Measurements from ENCODE around the gene FNBP1. TPM values are rescaled to one million over a fixed set of nuclear protein-coding genes. Genes with fewer than 3 reads are reported as not detected.

The FNBP1 gene
- total and polyA plus RNA-seq, 8 donors: 30.4 to 51.8 (median 34.4) TPM

GRCh38 chr9:129889941-129890717 is 152.9 kb downstream of the FNBP1 start:
- intact Hi-C loops (cut with DNase I): loop anchor here in 1 of 2 donors (10.0 kb wide), 1 partner anchor 155 kb away; the partner anchor contains the start of gene FNBP1
- no peaks in the 10 kb centered on the region for H3K9me3 ChIP-seq
- TF ChIP-seq CTCF (IDR thresholded peaks at IDR 0.05): no peak
- H3K27me3 ChIP-seq: no peaks in the 10 kb centered on the region
- DNase-seq (peak in 2 of 4 donors; percentile 69 to 85), ATAC-seq (peak; percentile 1)
- peaks cover 0 to 13% of the 10 kb centered on the region in 2 donors for H3K36me3 ChIP-seq
- H3K27ac ChIP-seq: peak overlapping the region; percentile 13 to 96
- H3K4me1 ChIP-seq: peaks cover 0 to 77% of the 10 kb centered on the region in 2 donors
- peak overlapping the region in 1 of 2 donors; percentile 26 for H3K4me3 ChIP-seq

- peak overlapping the region in 1 of 2 donors; percentile 13 for H3K4me3 ChIP-seq
- no peak for ATAC-seq
- intact Hi-C loops (cut with DNase I): loop anchor here in 1 of 2 donors (10.0 kb wide), 1 partner anchor 155 kb away; the partner anchor contains the start of gene FNBP1
- H3K27me3 ChIP-seq: no peaks in the 10 kb centered on the region
- peaks cover 0 to 5% of the 10 kb centered on the region in 2 donors for H3K36me3 ChIP-seq
- no peak for TF ChIP-seq CTCF (IDR thresholded peaks at IDR 0.05)
- H3K9me3 ChIP-seq: no peaks in the 10 kb centered on the region
- DNase-seq: no peak
- peaks cover 0 to 85% of the 10 kb centered on the region in 2 donors for H3K4me1 ChIP-seq
- H3K27ac ChIP-seq: peak overlapping the region; percentile 75 to 96
Measured at GRCh38 chr9:129889122-129889940, 153.7 kb downstream of the FNBP1 start.

GRCh38 chr9:129888293-129889121 is 154.5 kb downstream of the FNBP1 start:
- ATAC-seq (no peak), DNase-seq (peak in 2 of 4 donors; percentile 73 to 92)
- H3K27me3 ChIP-seq: no peaks in the 10 kb centered on the region
- H3K4me1 ChIP-seq: peaks cover 5 to 94% of the 10 kb centered on the region in 2 donors
- TF ChIP-seq CTCF (IDR thresholded peaks at IDR 0.05): no peak
- intact Hi-C loops (cut with DNase I): loop anchor here in 1 of 2 donors (10.0 kb wide), 1 partner anchor 156 kb away; the partner anchor contains the start of gene FNBP1
- H3K9me3 ChIP-seq: no peaks in the 10 kb centered on the region
- peaks cover 0 to 4% of the 10 kb centered on the region in 2 donors for H3K36me3 ChIP-seq
- H3K27ac ChIP-seq: peak overlapping the region; percentile 75 to 96
- H3K4me3 ChIP-seq: peak overlapping the region in 1 of 2 donors; percentile 13

GRCh38 chr9:129887334-129888292 is 155.4 kb downstream of the FNBP1 start:
- DNase-seq (no peak), ATAC-seq (no peak)
- Histone ChIP-seq H3K27ac (peak overlapping the region; percentile 75 to 96), H3K4me3 (peak overlapping the region in 1 of 2 donors; percentile 13), H3K4me1 (peaks cover 5 to 88% of the 10 kb centered on the region in 2 donors), H3K36me3 (peaks cover 0 to 4% of the 10 kb centered on the region in 2 donors), H3K27me3 (no peaks in the 10 kb centered on the region), H3K9me3 (no peaks in the 10 kb centered on the region)
- intact Hi-C loops (cut with DNase I): loop anchor here in 1 of 2 donors (10.0 kb wide), 1 partner anchor 157 kb away; the partner anchor contains the start of gene FNBP1
- TF ChIP-seq CTCF (IDR thresholded peaks at IDR 0.05): no peak

Data from left lung (tissue), 10 donors.